GM12891 (cell line): Measurements from ENCODE around the gene RAI2. TPM values are rescaled to one million over a fixed set of nuclear protein-coding genes. Genes with fewer than 3 reads are reported as not detected.

ENCODE experiments used
- DNase-seq: peaks from one replicate; pipeline ENCODE4 v3.0.0; 2011; ENCODE audit warnings: low spot score; ENCODE audit not compliant: insufficient read length
- FAIRE-seq: peaks from 2 replicates; lab custom pipeline; 2011; peaks lifted over from hg19 to GRCh38; lab: Jason Lieb, UNC
- PAX5 ChIP-seq: IDR thresholded peaks from 2 replicates; pipeline ENCODE4 v1.6.1; 2011; ENCODE audit warnings: low read length, moderate library complexity, mild to moderate bottlenecking; ENCODE audit not compliant: insufficient read depth, severe bottlenecking
- POLR2A ChIP-seq: IDR thresholded peaks from 2 replicates; pipeline ENCODE4 v1.6.1; 2011; ENCODE audit warnings: low read depth, low read length, control low read depth
- POLR2AphosphoS5 ChIP-seq: IDR thresholded peaks from 2 replicates; pipeline ENCODE4 v1.6.1; 2011; ENCODE audit warnings: low read depth, low read length, control low read depth
- POU2F2 ChIP-seq: IDR thresholded peaks from 2 replicates; pipeline ENCODE4 v1.6.1; 2011; ENCODE audit warnings: low read depth, mild to moderate bottlenecking, control low read depth, low read length, moderate library complexity
- SPI1 ChIP-seq: IDR thresholded peaks from 2 replicates; pipeline ENCODE4 v1.6.1; 2011; ENCODE audit warnings: low read depth, low read length, control low read depth
- TAF1 ChIP-seq: IDR thresholded peaks from 2 replicates; pipeline ENCODE4 v1.6.1; 2011; ENCODE audit warnings: low read depth, low read length, control low read depth
- polyA plus RNA-seq: library from polyadenylated mRNA; unstranded; fragments of >200 nt; gene quantifications from one replicate; pipeline ENCODE4 v1.2.1, GENCODE V29; 2012; ENCODE audit warnings: low read depth, missing spikeins, inconsistent platforms; ENCODE audit not compliant: missing spikeins

Gene RAI2
- polyA plus RNA-seq = not detected

- TF ChIP-seq POLR2AphosphoS5 (no peak), POU2F2 (no peak), TAF1 (no peak), PAX5 (no peak), SPI1 (no peak), POLR2A (no peak)
- DNase-seq (peak; percentile 2), FAIRE-seq (no peak)
These were observed at the start of gene RAI2 for GRCh38 chrX:17860811-17861488. RAI2 (minus strand) TSS chrX:17861298; CDS start chrX:17802010, 59,288 bp downstream.

DNA sequence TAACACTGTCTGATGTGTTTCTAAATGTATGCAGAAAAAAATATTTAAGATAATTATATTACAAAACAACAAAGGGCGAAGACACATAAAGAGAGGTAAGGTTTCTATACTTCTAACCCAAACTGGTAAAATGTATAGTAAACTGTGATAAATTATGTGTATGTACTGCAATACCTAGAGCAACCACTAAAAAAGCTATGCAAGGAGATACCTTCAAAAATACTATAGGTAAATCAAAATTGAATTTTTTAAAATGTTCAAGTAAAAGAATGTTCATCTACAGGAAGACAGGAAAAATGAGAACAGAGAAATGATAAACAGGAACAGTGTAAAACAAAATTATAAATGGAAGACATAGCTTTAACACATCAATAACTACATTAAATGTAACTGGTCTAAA is 27.3 kb upstream of the RAI2 start:
- TF ChIP-seq SPI1 (no peak), TAF1 (no peak), POLR2AphosphoS5 (no peak), PAX5 (no peak), POU2F2 (no peak), POLR2A (no peak)

GRCh38 chrX:17882680-17883079 is 21.6 kb upstream of the RAI2 start:
- DNase-seq (no peak), FAIRE-seq (no peak)
- no peak for TF ChIP-seq POLR2A
- TF ChIP-seq POU2F2 = no peak
- TF ChIP-seq POLR2AphosphoS5 = no peak
- TF ChIP-seq SPI1 = no peak

More for the DNA sequence above, 27.3 kb upstream of the RAI2 start:
- DNase-seq = no peak
- FAIRE-seq = no peak

- TF ChIP-seq TAF1 (no peak), POLR2A (no peak), POLR2AphosphoS5 (no peak), SPI1 (no peak), POU2F2 (no peak), PAX5 (no peak)
- FAIRE-seq (peak; percentile 73), DNase-seq (no peak)
These were observed 17.1 kb upstream of the RAI2 start for GRCh38 chrX:17878028-17878670.

DNA sequence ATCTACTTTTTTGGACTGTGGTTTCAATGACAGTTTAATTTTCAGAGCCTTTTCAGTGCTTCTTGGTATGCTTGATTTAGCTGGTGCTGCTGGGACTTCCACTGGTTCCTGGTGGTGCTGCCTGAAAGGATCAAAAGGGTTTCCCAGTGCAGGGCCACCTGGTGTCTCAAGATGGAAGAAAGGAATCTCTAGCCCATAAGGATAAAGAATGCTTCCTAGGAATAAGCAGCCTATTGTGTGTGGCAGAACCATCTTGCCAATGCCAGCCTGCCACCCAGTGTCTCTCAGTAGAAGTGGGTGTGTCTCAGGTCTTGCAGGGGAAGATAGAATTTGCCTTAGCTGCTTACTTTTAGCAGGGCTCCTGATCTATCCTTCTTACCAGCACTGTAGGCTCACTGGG is 15.0 kb upstream of the RAI2 start:
- DNase-seq (no peak), FAIRE-seq (no peak)
- TF ChIP-seq POLR2A (no peak), PAX5 (no peak), POU2F2 (no peak)

DNA sequence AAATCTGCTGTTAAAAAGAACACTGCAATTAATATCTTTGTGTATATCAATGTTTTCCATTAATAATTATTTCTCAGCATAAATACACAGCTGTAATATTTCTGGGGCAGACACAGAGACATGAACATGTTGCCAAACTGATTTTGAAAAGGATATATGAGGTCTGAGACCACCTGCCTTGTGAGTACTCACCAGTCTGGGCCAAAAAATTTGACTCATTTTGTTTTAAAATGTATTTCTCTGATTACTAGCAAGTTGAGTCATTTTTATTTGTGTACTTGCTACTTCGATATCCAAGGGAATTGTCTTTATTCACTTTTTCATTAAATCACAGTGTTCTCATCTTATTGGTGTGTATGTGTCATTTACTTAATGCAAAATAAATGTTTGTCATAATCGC is 8.5 kb upstream of the RAI2 start:
- no peak for FAIRE-seq
- DNase-seq = no peak
- TF ChIP-seq POLR2A (no peak), PAX5 (no peak), POU2F2 (no peak), TAF1 (no peak), POLR2AphosphoS5 (no peak), SPI1 (no peak)

DNA sequence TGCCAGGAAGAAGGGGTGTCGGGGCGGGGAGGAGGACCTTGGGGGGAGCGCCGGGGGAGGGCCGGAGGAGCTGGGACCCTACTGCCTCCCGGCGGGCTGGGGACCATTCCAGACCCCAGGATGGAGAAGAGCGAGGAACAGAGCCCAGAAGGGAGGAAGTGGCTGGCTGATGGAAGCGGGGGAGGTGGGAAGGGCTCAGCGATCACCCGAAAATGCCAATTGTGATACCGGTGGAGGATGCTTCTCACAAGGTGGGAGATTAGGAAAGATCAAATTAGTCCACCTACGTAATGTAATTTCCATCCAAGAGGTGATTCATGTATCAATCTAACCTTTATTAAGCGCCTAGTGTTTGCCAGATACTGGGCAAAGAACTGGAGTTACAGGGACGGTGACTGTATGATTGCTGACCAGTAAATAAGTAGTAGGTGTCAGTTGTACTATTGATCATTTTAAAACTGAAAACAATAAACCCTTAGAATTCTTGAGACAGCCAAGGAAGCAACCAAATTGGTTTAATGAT is 452 bp upstream of the RAI2 start:
- FAIRE-seq = no peak

DNA sequence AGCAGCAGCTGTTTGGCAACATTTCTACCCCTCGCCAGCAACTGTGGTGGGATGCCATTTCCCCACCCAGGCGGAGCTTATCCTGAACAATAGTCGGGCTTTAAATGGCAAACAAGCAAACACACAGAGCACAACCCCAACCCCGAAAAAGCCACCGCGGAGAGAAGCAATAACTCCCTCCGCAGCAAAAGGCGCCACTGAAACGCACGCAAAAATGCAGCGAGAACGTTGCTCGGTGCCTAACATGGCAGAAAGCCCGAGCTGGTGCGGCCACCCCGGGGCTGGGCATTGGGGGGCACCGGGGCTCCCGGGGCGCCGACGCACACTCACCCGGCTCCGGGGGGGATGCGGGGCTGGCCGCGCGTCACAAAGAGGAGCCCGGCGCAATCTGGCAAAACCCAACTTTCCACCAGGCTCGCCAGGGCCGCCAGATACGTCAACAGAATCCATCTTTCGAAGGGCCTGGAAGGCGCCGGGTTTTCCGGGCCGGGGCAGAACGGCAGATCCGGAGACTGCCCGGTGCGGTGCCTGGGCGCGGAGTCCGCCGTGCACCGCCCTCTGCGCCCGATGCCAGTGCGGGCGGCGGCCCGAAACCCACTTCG is 818 bp downstream of the RAI2 start:
- no peak for TF ChIP-seq SPI1
- TF ChIP-seq POLR2AphosphoS5 = no peak
- TF ChIP-seq POU2F2 = no peak
- no peak for TF ChIP-seq POLR2A
- no peak for TF ChIP-seq PAX5
- TF ChIP-seq TAF1 = no peak
- DNase-seq = no peak
- no peak for FAIRE-seq

More for the DNA sequence above, 452 bp upstream of the RAI2 start:
- no peak for DNase-seq
- no peak for TF ChIP-seq POLR2AphosphoS5
- TF ChIP-seq POU2F2 = no peak
- no peak for TF ChIP-seq PAX5
- no peak for TF ChIP-seq TAF1
- no peak for TF ChIP-seq POLR2A
- no peak for TF ChIP-seq SPI1

GRCh38 chrX:17859609-17860178 is 1.4 kb downstream of the RAI2 start:
- FAIRE-seq (no peak), DNase-seq (no peak)
- TF ChIP-seq POLR2AphosphoS5 (no peak), SPI1 (no peak), PAX5 (no peak), TAF1 (no peak), POU2F2 (no peak), POLR2A (no peak)
